Right lobe of liver (tissue), 6 donors: Measurements from ENCODE around the gene HIP1. TPM values are rescaled to one million over a fixed set of nuclear protein-coding genes. Genes with fewer than 3 reads are reported as not detected.
"Not testable (repeated sequence)": the region's sequence is repeated elsewhere in the genome, so short reads cannot be mapped to it uniquely, and the experiment has no call there.

Experiments
- ATAC-seq, 4 donors: fragments of 200-7000 bp; cut with Tn5 transposase; one replicate each; pipeline ENCODE4 v1.9.1; 2020; ENCODE audit warnings: mild to moderate bottlenecking in 4 of 4, moderate library complexity in 4 of 4
- DNase-seq, 3 donors: peaks; one replicate each; pipeline ENCODE4 v3.0.0-alpha.2; 2020
- H3K27ac ChIP-seq, 3 donors: fragments of 200-600 bp; one replicate each; pipeline ENCODE4 v1.8.0; 2022
- H3K27me3 ChIP-seq, 2 donors: fragments of 200-600 bp; one replicate each; pipeline ENCODE4 v1.8.0; 2022
- H3K36me3 ChIP-seq, 4 donors: fragments of 200-600 bp; sonication (generic) in 1 of 4; one replicate each; pipeline versions ENCODE4 v1.5.1 to v1.8.0; 2017 to 2022; ENCODE audit warnings: control low read depth in 1 of 4
- H3K4me1 ChIP-seq, 4 donors: fragments of 200-600 bp; sonication (generic) in 1 of 4; one replicate each; pipeline versions ENCODE4 v1.5.1 to v1.8.0; 2017 to 2022; ENCODE audit warnings: control low read depth in 1 of 4
- H3K4me3 ChIP-seq, 3 donors: fragments of 200-600 bp; one replicate each; pipeline ENCODE4 v1.8.0; 2022
- H3K9me3 ChIP-seq, 4 donors: fragments of 200-600 bp; sonication (generic) in 1 of 4; one replicate each; pipeline versions ENCODE4 v1.5.1 to v1.8.0; 2017 to 2022; ENCODE audit warnings: control low read depth in 1 of 4
- CTCF ChIP-seq, 4 donors: fragments of 200-600 bp in 3 of 4; fragments of 450-650 bp in 1 of 4; IDR thresholded peaks; one replicate each; pipeline versions ENCODE4 v1.5.1 to v1.8.0; 2016 to 2022; ENCODE audit warnings: antibody characterized with exemption in 4 of 4, mild to moderate bottlenecking in 2 of 4
- POLR2A ChIP-seq: fragments of 450-650 bp; IDR thresholded peaks from one replicate; pipeline ENCODE4 v1.6.1; 2017; ENCODE audit warnings: antibody characterized with exemption, mild to moderate bottlenecking
- WGBS: methylation state at CpG from one replicate; pipeline ENCODE4 v1.1.6; 2018; ENCODE audit warnings: low coverage, low lambda C conversion rate; ENCODE audit not compliant: insufficient coverage; ENCODE audit errors: missing lambda C conversion rate; 5-methylcytosine and 5-hydroxymethylcytosine counted together
- intact Hi-C, 2 donors: fragments of 100-400 bp; cut with DNase I; formaldehyde crosslinking; loops; one replicate each; pipeline versions ENCODE4 v1.11.2 to v1.14.1; 2022
- total RNA-seq, 6 experiments: library from RNA; depleted of rRNA in 2 of 6; stranded (reverse); fragments of >200 nt in 2 of 6; fragmentation: NEBNext Ultra II Directional in 3 of 6; extraction: Animal tissue kit (Norgen Biotek cat#: 25700) in 3 of 6; gene quantifications; one replicate each; pipeline versions ENCODE4 v1.1.0 to v1.2.4, GENCODE V29; 2016 to 2023
- donor health status: DM: no; HTN: yes; CAD: no.
- donor health status: DM: no; HTN: no; CAD: no.
- donor health status: DM: no; HTN: no; CAD: no.
- donor health status: DM: no; HTN: yes; CAD: no.
- donor health status: DM: no; HTN: yes; CAD: no.

Gene HIP1
- total RNA-seq, 6 experiments from 2014 or later, result 17.6 to 23.0 (median 18.8) TPM

DNA sequence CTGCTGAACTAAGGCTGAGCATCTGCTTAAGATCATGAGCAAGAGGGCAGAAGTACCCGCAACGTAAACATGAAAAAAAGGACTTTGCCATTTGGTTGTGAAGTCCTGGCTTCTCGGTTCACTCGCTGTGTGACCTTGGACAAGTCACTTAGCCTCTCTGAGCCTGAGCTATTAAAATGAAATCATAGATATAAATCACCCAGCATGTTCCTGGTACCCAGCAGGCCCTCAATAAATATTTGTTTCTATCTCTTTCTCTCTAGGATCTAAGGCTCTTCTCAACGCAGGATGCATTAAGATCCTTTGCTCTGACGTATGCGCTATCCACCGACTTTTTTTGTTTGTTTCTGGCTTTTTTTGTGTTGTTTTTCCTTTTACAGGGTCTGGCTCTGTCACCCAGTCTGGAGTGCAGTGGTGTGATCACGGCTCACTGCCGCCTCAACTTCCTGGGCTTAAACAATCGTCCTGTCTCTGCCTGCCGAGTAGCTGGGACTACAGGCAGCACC is 6.7 kb downstream of the HIP1 start:
- WGBS, result 88% methylated on average over 11 of the region's 12 CpGs
- H3K27me3 ChIP-seq, result no peaks in the 10 kb centered on the region
- no peak overlapping the region for H3K4me3 ChIP-seq
- H3K9me3 ChIP-seq, result no peaks in the 10 kb centered on the region
- DNase-seq (no peak), ATAC-seq (no peak)
- H3K36me3 ChIP-seq, result no peaks in the 10 kb centered on the region
- H3K4me1 ChIP-seq, result no peaks in the 10 kb centered on the region
- H3K27ac ChIP-seq, result no peak overlapping the region
- intact Hi-C loops, result no loop called here
- TF ChIP-seq CTCF (IDR thresholded peaks at IDR 0.05) (no peak), POLR2A (no peak)

DNA sequence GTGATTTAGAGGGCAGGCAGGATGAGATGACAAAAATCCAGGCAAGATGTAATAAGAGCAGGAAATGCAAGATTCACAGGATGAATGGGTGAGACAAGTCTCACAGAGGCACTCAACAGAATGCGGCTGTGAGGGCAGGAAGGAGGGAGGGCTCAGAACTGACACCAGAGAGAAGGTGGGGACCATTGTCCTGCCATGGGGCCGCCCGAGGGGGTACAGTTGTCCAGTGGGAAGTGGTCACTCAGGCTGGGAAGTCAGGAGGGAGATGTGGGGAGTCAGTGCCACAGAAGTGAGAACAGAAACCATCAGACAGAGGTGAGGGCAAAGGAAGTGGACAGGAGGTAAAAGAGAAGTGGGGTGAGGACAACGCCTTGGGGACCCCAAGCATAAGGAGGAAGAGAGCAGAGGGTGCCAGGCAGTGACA is 8.9 kb downstream of the HIP1 start:
- ATAC-seq, result peak in 3 of 4 donors; percentile 23 to 31 (median 26)
- intact Hi-C loops, result no loop called here
- TF ChIP-seq CTCF (IDR thresholded peaks at IDR 0.05), result no peak
- TF ChIP-seq POLR2A, result no peak
- 47% methylated on average over 4 of the region's 4 CpGs for WGBS
- no peak for DNase-seq
- no peaks in the 10 kb centered on the region for H3K27me3 ChIP-seq
- no peaks in the 10 kb centered on the region for H3K36me3 ChIP-seq
- no peaks in the 10 kb centered on the region for H3K9me3 ChIP-seq
- H3K4me1 ChIP-seq, result no peaks in the 10 kb centered on the region
- H3K27ac ChIP-seq, result no peak overlapping the region
- no peak overlapping the region for H3K4me3 ChIP-seq

- ATAC-seq, result peak; percentile 34 to 58 (median 48)
- no peak overlapping the region for H3K27ac ChIP-seq
- intact Hi-C loops, result no loop called here
Measured at GRCh38 chr7:75727881-75728593, 10.7 kb downstream of the HIP1 start.

GRCh38 chr7:75727351-75727750 is 11.4 kb downstream of the HIP1 start:
- H3K36me3 ChIP-seq, H3K4me1 ChIP-seq, ATAC-seq, H3K9me3 ChIP-seq, H3K27me3 ChIP-seq, H3K27ac ChIP-seq, DNase-seq, H3K4me3 ChIP-seq, intact Hi-C loops: not testable (repeated sequence)
- WGBS, result 79% methylated on average over 5 of the region's 6 CpGs

More at GRCh38 chr7:75727881-75728593, 10.7 kb downstream of the HIP1 start:
- no peak for DNase-seq
- Histone ChIP-seq H3K9me3 (no peaks in the 10 kb centered on the region), H3K36me3 (no peaks in the 10 kb centered on the region), H3K27me3 (no peaks in the 10 kb centered on the region), H3K4me3 (no peak overlapping the region), H3K4me1 (no peaks in the 10 kb centered on the region)
- 71% methylated on average over 4 of the region's 8 CpGs for WGBS
- TF ChIP-seq POLR2A, result no peak
- no peak for TF ChIP-seq CTCF (IDR thresholded peaks at IDR 0.05)

DNA sequence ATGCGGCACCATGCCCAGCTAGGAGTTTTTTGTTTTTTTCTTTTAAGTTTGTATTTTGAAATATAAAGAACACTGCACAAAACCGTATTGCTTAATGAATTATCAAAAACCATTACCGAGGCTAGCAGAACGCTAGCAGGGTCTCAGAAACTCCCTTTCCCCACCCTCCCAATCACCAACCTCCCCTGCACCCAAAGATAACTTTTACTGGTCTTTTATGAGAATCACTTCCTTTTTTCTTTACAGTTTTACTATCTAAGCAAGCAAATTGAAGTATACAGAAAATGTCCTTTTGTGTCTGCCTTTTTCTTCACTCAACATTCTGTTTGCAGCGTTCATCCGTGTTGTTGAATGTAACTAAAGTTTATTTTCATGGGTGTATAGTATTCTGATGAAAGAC is 13.4 kb downstream of the HIP1 start:
- ATAC-seq, result no peak
- Histone ChIP-seq H3K27me3 (no peaks in the 10 kb centered on the region), H3K4me1 (no peaks in the 10 kb centered on the region), H3K36me3 (no peaks in the 10 kb centered on the region), H3K9me3 (no peaks in the 10 kb centered on the region), H3K4me3 (no peak overlapping the region), H3K27ac (no peak overlapping the region)
- TF ChIP-seq CTCF (IDR thresholded peaks at IDR 0.05), result no peak
- no peak for TF ChIP-seq POLR2A
- no peak for DNase-seq
- intact Hi-C loops, result no loop called here
- WGBS, result 70% methylated on average over 5 of the region's 6 CpGs
